PC-9 (cell line): ENCODE measurements around the gene FUS.

Experiments
- CTCF ChIP-seq: fragments of 200-600 bp; sonication (generic); conservative IDR thresholded peaks from 2 replicates; pipeline ENCODE4 v1.6.1; 2017; ENCODE audit warnings: mixed run types, antibody characterized with exemption, mild to moderate bottlenecking, moderate library complexity
- EZH2 ChIP-seq: fragments of 200-600 bp; sonication (generic); IDR thresholded peaks from 2 replicates; pipeline ENCODE4 v1.8.0; 2017; ENCODE audit warnings: antibody characterized with exemption, low read depth

- TF ChIP-seq CTCF (no peak), EZH2 (no peak)
These were observed 29.7 kb upstream of the FUS start, which contains the start of gene PRSS36 for GRCh38 chr16:31149894-31150890.
